ENCODE measurements around the gene PTPRM. TPM values are rescaled to one million over a fixed set of nuclear protein-coding genes. Genes with fewer than 3 reads are reported as not detected.

The PTPRM gene
- total and polyA plus RNA-seq, 2 experiments from 2014 or later: 30.9 to 62.8 TPM

GRCh38 chr18:8262221-8262620 lies 695.1 kb downstream of the PTPRM start:
- H2AFZ ChIP-seq: no peak overlapping the region
- no peak overlapping the region for H3K27ac ChIP-seq
- H3K79me2 ChIP-seq (ENCODE audit: insufficient read depth): no peaks in the 10 kb centered on the region
- no peak overlapping the region for H3K4me3 ChIP-seq
- H3K4me1 ChIP-seq (ENCODE audit: insufficient read depth): no peaks in the 10 kb centered on the region
- TF ChIP-seq EZH2 (IDR thresholded peaks at IDR 0.05; ENCODE audit: insufficient read depth, poor library complexity, severe bottlenecking) (no peak), EZH2phosphoT487 (IDR thresholded peaks at IDR 0.05; ENCODE audit: insufficient read depth, low read depth) (no peak)
- WGBS, 2 experiments (ENCODE audit: low coverage in 1 of 2, low lambda C conversion rate in 2 of 2, missing lambda C conversion rate in 2 of 2): 61 to 70% methylated on average over 6 of the region's 6 CpGs
- no peaks in the 10 kb centered on the region for H3K9me3 ChIP-seq (ENCODE audit: low read depth)
- DNase-seq: no peak
- H4K20me1 ChIP-seq (ENCODE audit: insufficient read depth): no peaks in the 10 kb centered on the region
- no peak overlapping the region for H3K4me2 ChIP-seq (ENCODE audit: unreplicated experiment)
- no peaks in the 10 kb centered on the region for H3K36me3 ChIP-seq (ENCODE audit: low read depth)
- no peaks in the 10 kb centered on the region for H3F3A ChIP-seq (ENCODE audit: insufficient read depth)
- H3K9ac ChIP-seq: no peak overlapping the region
- H3K27me3 ChIP-seq (replicated peaks; ENCODE audit: insufficient read depth): no peaks in the 10 kb centered on the region
- in situ Hi-C loops (cut with MboI): no loop called here
- no peaks in the 10 kb centered on the region for H3K9me2 ChIP-seq (ENCODE audit: insufficient read depth)

- in situ Hi-C loops (cut with MboI): no loop called here
- no peaks in the 10 kb centered on the region for H3F3A ChIP-seq (ENCODE audit: insufficient read depth)
- 92 to 100% methylated on average over 5 of the region's 5 CpGs for WGBS, 2 experiments (ENCODE audit: low coverage in 1 of 2, low lambda C conversion rate in 2 of 2, missing lambda C conversion rate in 2 of 2)
- no peak for DNase-seq
- no peak overlapping the region for H3K27ac ChIP-seq
- no peaks in the 10 kb centered on the region for H3K9me3 ChIP-seq (ENCODE audit: low read depth)
- H3K27me3 ChIP-seq (replicated peaks; ENCODE audit: insufficient read depth): no peaks in the 10 kb centered on the region
- H3K36me3 ChIP-seq (ENCODE audit: low read depth): no peaks in the 10 kb centered on the region
- H4K20me1 ChIP-seq (ENCODE audit: insufficient read depth): no peaks in the 10 kb centered on the region
- H3K9ac ChIP-seq: no peak overlapping the region
- 0 out of 2 replicates have a peak, but pooled peaks cover 7% of the 10 kb centered on the region for H3K9me2 ChIP-seq (ENCODE audit: insufficient read depth)
- TF ChIP-seq EZH2phosphoT487 (IDR thresholded peaks at IDR 0.05; ENCODE audit: insufficient read depth, low read depth): no peak
- no peak for TF ChIP-seq EZH2 (IDR thresholded peaks at IDR 0.05; ENCODE audit: insufficient read depth, poor library complexity, severe bottlenecking)
- H3K4me1 ChIP-seq (ENCODE audit: insufficient read depth): no peaks in the 10 kb centered on the region
- no peak overlapping the region for H3K4me2 ChIP-seq (ENCODE audit: unreplicated experiment)
- H2AFZ ChIP-seq: no peak overlapping the region
- H3K79me2 ChIP-seq (ENCODE audit: insufficient read depth): no peaks in the 10 kb centered on the region
- H3K4me3 ChIP-seq: no peak overlapping the region
Observed at GRCh38 chr18:8264116-8264515, 697.0 kb downstream of the PTPRM start.

GRCh38 chr18:8264861-8265411 lies 697.8 kb downstream of the PTPRM start:
- H4K20me1 ChIP-seq (ENCODE audit: insufficient read depth): no peaks in the 10 kb centered on the region
- no peaks in the 10 kb centered on the region for H3F3A ChIP-seq (ENCODE audit: insufficient read depth)
- in situ Hi-C loops (cut with MboI): no loop called here
- H3K9ac ChIP-seq: no peak overlapping the region
- WGBS, 2 experiments (ENCODE audit: low coverage in 1 of 2, low lambda C conversion rate in 2 of 2, missing lambda C conversion rate in 2 of 2): 93 to 95% methylated on average over 6 of the region's 6 CpGs
- H3K9me2 ChIP-seq (ENCODE audit: insufficient read depth): 0 out of 2 replicates have a peak, but pooled peaks cover 7% of the 10 kb centered on the region
- H3K4me3 ChIP-seq: no peak overlapping the region
- no peaks in the 10 kb centered on the region for H3K9me3 ChIP-seq (ENCODE audit: low read depth)
- H3K79me2 ChIP-seq (ENCODE audit: insufficient read depth): no peaks in the 10 kb centered on the region
- no peaks in the 10 kb centered on the region for H3K36me3 ChIP-seq (ENCODE audit: low read depth)
- H3K4me2 ChIP-seq (ENCODE audit: unreplicated experiment): no peak overlapping the region
- no peak overlapping the region for H2AFZ ChIP-seq
- no peak overlapping the region for H3K27ac ChIP-seq
- no peak for TF ChIP-seq EZH2phosphoT487 (IDR thresholded peaks at IDR 0.05; ENCODE audit: insufficient read depth, low read depth)
- no peak for TF ChIP-seq EZH2 (IDR thresholded peaks at IDR 0.05; ENCODE audit: insufficient read depth, poor library complexity, severe bottlenecking)
- H3K27me3 ChIP-seq (replicated peaks; ENCODE audit: insufficient read depth): no peaks in the 10 kb centered on the region
- no peaks in the 10 kb centered on the region for H3K4me1 ChIP-seq (ENCODE audit: insufficient read depth)
- DNase-seq: no peak

GRCh38 chr18:8272254-8272653 lies 705.1 kb downstream of the PTPRM start:
- 0 out of 2 replicates have a peak, but pooled peaks cover 7% of the 10 kb centered on the region for H3K9me2 ChIP-seq (ENCODE audit: insufficient read depth)
- H3K79me2 ChIP-seq (ENCODE audit: insufficient read depth): no peaks in the 10 kb centered on the region
- no peaks in the 10 kb centered on the region for H3F3A ChIP-seq (ENCODE audit: insufficient read depth)
- no peak for DNase-seq
- H2AFZ ChIP-seq: no peak overlapping the region
- no peak overlapping the region for H3K4me3 ChIP-seq
- in situ Hi-C loops (cut with MboI): no loop called here
- no peaks in the 10 kb centered on the region for H3K4me1 ChIP-seq (ENCODE audit: insufficient read depth)
- no peak overlapping the region for H3K4me2 ChIP-seq (ENCODE audit: unreplicated experiment)
- no peak overlapping the region for H3K9ac ChIP-seq
- H3K27ac ChIP-seq: no peak overlapping the region
- H3K27me3 ChIP-seq (replicated peaks; ENCODE audit: insufficient read depth): no peaks in the 10 kb centered on the region
- H4K20me1 ChIP-seq (ENCODE audit: insufficient read depth): no peaks in the 10 kb centered on the region
- TF ChIP-seq EZH2phosphoT487 (IDR thresholded peaks at IDR 0.05; ENCODE audit: insufficient read depth, low read depth): no peak
- TF ChIP-seq EZH2 (IDR thresholded peaks at IDR 0.05; ENCODE audit: insufficient read depth, poor library complexity, severe bottlenecking): no peak
- H3K9me3 ChIP-seq (ENCODE audit: low read depth): no peaks in the 10 kb centered on the region
- H3K36me3 ChIP-seq (ENCODE audit: low read depth): 0 out of 2 replicates have a peak, but pooled peaks cover 4% of the 10 kb centered on the region

- 100% methylated on average over 1 of the region's 1 CpG for WGBS, 2 experiments (ENCODE audit: low coverage in 1 of 2, low lambda C conversion rate in 2 of 2, missing lambda C conversion rate in 2 of 2)
- H3K4me2 ChIP-seq (ENCODE audit: unreplicated experiment): no peak overlapping the region
- 0 out of 2 replicates have a peak, but pooled peaks cover 4% of the 10 kb centered on the region for H3K36me3 ChIP-seq (ENCODE audit: low read depth)
- no peak overlapping the region for H3K4me3 ChIP-seq
- H3K9ac ChIP-seq: no peak overlapping the region
- in situ Hi-C loops (cut with MboI): no loop called here
- TF ChIP-seq EZH2phosphoT487 (IDR thresholded peaks at IDR 0.05; ENCODE audit: insufficient read depth, low read depth): no peak
- no peak for TF ChIP-seq EZH2 (IDR thresholded peaks at IDR 0.05; ENCODE audit: insufficient read depth, poor library complexity, severe bottlenecking)
- no peaks in the 10 kb centered on the region for H3K4me1 ChIP-seq (ENCODE audit: insufficient read depth)
- H3F3A ChIP-seq (ENCODE audit: insufficient read depth): no peaks in the 10 kb centered on the region
- H3K27me3 ChIP-seq (replicated peaks; ENCODE audit: insufficient read depth): no peaks in the 10 kb centered on the region
- H4K20me1 ChIP-seq (ENCODE audit: insufficient read depth): no peaks in the 10 kb centered on the region
- H2AFZ ChIP-seq: no peak overlapping the region
- no peak for DNase-seq
- no peak overlapping the region for H3K27ac ChIP-seq
- no peaks in the 10 kb centered on the region for H3K9me2 ChIP-seq (ENCODE audit: insufficient read depth)
- H3K79me2 ChIP-seq (ENCODE audit: insufficient read depth): no peaks in the 10 kb centered on the region
- no peaks in the 10 kb centered on the region for H3K9me3 ChIP-seq (ENCODE audit: low read depth)
Observed at GRCh38 chr18:8274370-8274769, 707.3 kb downstream of the PTPRM start.
